K562 (cell line): ENCODE measurements around the gene ACSM2B. TPM values are rescaled to one million over a fixed set of nuclear protein-coding genes. Genes with fewer than 3 reads are reported as not detected.

Experiments used
- DACH1 ChIP-seq: fragments of 450-650 bp; IDR thresholded peaks from 2 replicates; pipeline ENCODE4 v1.6.1; 2018; ENCODE audit not compliant: partially characterized antibody
- HMGN3 ChIP-seq: IDR thresholded peaks from 2 replicates; pipeline ENCODE4 v1.6.1; 2011; ENCODE audit warnings: borderline replicate concordance, low read depth, mild to moderate bottlenecking, mixed read lengths, low read length; ENCODE audit not compliant: insufficient read length; ENCODE audit errors: extremely low read depth
- KLF1 ChIP-seq: fragments of 450-650 bp; IDR thresholded peaks from 2 replicates; pipeline ENCODE4 v1.6.1; 2016; ENCODE audit warnings: missing genetic modification characterization, missing compliant biosample characterization
- MYC ChIP-seq, 2 experiments: fragments of 250-450 bp in 1 of 2; sonication (Bioruptor Pico) in 1 of 2; IDR thresholded peaks; 2 replicates each; pipeline versions ENCODE4 v1.5.1 to v1.6.1; 2012 to 2021; ENCODE audit warnings: low read depth in 2 of 2, borderline replicate concordance in 1 of 2, improper control_type of control experiment in 1 of 2, low read length in 1 of 2, mild to moderate bottlenecking in 1 of 2, moderate library complexity in 1 of 2
- NCOR1 ChIP-seq: fragments of 450-650 bp; IDR thresholded peaks from 2 replicates; pipeline ENCODE4 v1.6.1; 2016; ENCODE audit warnings: mild to moderate bottlenecking, moderate library complexity
- SIX5 ChIP-seq, 2 experiments: IDR thresholded peaks; 2 replicates each; pipeline ENCODE4 v1.6.1; 2011; ENCODE audit warnings: low read length in 2 of 2, borderline replicate concordance in 1 of 2, low read depth in 1 of 2, mild to moderate bottlenecking in 1 of 2, moderate library complexity in 1 of 2; ENCODE audit not compliant: insufficient read depth in 1 of 2
- ZMIZ1 ChIP-seq, 2 experiments: fragments of 150-350 bp in 1 of 2; IDR thresholded peaks; 2 replicates each; pipeline ENCODE4 v1.6.1; 2012 to 2016; ENCODE audit warnings: low read depth in 2 of 2, low read length in 2 of 2, mild to moderate bottlenecking in 1 of 2, moderate library complexity in 1 of 2
- ZNF23 ChIP-seq: fragments of 250-450 bp; sonication (Bioruptor Pico); IDR thresholded peaks from 2 replicates; pipeline ENCODE4 v1.4.0; 2020; ENCODE audit warnings: mild to moderate bottlenecking
- ZNF232 ChIP-seq: sonication (generic); formaldehyde crosslinking; IDR thresholded peaks from 2 replicates; pipeline ENCODE4 v1.8.0; 2022; ENCODE audit warnings: mild to moderate bottlenecking, missing genetic modification reagents
- ZNF3 ChIP-seq: fragments of 250-450 bp; sonication (Bioruptor Pico); IDR thresholded peaks from 2 replicates; pipeline ENCODE4 v1.5.0; 2021; ENCODE audit warnings: mild to moderate bottlenecking, moderate library complexity
- polyA plus RNA-seq, 8 experiments: library from polyadenylated mRNA; depleted of rRNA in 4 of 8; stranded (reverse) in 5 of 8; unstranded in 3 of 8; fragments of >200 nt; fragmentation: Nextera tagmentation in 2 of 8; fragmentation: Illumina TruSeq in 1 of 8; extraction: Ambion mirVana in 2 of 8; extraction: Trizol in 1 of 8; gene quantifications; 2 replicates each; pipeline versions ENCODE4 v1.2.1 to v1.2.3, GENCODE V29; 2011 to 2014; ENCODE audit warnings: inconsistent platforms in 1 of 8, missing spikeins in 1 of 8
- total RNA-seq, 7 experiments: library from RNA; depleted of rRNA in 6 of 7; stranded (reverse); fragments of >200 nt in 6 of 7; fragmentation: Illumina TruSeq in 2 of 7; extraction: Trizol in 2 of 7; gene quantifications; 2 replicates each; pipeline versions ENCODE4 v1.2.1 to v1.2.3, GENCODE V29; 2011 to 2021; ENCODE audit warnings: low replicate concordance in 1 of 7

Gene ACSM2B
- total and polyA plus RNA-seq, 9 of the 15 experiments (the other 6 are each of a cell fraction or from before 2014, with no cell fraction given): 0.06 to 0.69 (median 0.55) TPM; not detected in 3

DNA sequence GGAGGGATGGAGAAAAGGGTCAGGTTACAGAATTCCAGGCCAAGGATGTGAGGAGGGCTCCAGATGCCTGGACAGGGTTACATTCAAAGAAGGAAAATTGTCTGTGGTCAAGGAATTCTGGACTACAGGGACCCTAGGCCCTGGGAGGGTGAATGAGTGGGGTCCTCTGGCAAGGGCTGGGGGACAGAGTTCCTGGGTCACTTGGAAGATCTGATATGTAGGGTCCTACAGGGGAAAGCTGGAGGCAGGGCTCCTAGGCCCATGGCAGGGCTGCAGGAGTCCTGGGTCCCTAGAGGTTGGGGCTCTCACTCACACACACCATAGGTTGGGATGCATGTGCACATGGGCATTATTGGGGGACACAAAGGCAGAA is 46.3 kb upstream of the ACSM2B start (continued):
- TF ChIP-seq ZNF3 (CRISPR knock-in tag): no peak
- TF ChIP-seq MYC (IDR thresholded peaks at IDR 0.05; ENCODE audit: low read depth, low read length): no peak
- no peak for TF ChIP-seq MYC (CRISPR knock-in tag; IDR thresholded peaks at IDR 0.05; ENCODE audit: borderline replicate concordance, low read depth)
- no peak for TF ChIP-seq KLF1 (tag)
- TF ChIP-seq ZNF23 (CRISPR knock-in tag): no peak
- TF ChIP-seq ZNF232 (CRISPR knock-in tag): no peak
- no peak for TF ChIP-seq SIX5 (IDR thresholded peaks at IDR 0.05; ENCODE audit: borderline replicate concordance in 1 of 2, insufficient read depth in 1 of 2, low read depth in 1 of 2, low read length in 2 of 2)
- TF ChIP-seq NCOR1: no peak
- TF ChIP-seq HMGN3: no peak
- no peak for TF ChIP-seq DACH1
- TF ChIP-seq ZMIZ1 (IDR thresholded peaks at IDR 0.05; ENCODE audit: low read depth in 2 of 2, low read length in 2 of 2): no peak
